Measurements from ENCODE around the gene SIT1. TPM values are rescaled to one million over a fixed set of nuclear protein-coding genes. Genes with fewer than 3 reads are reported as not detected.

SIT1 gene
- total RNA-seq, 1 donor: not detected

- TF ChIP-seq CTCF (IDR thresholded peaks at IDR 0.05; ENCODE audit: insufficient read depth, low read depth, low read length): no peak
- peak overlapping the region; percentile 61 for H3K4me3 ChIP-seq (ENCODE audit: low read depth, low read length)
- DNase-seq (ENCODE audit: low read depth): no peak
Measured at GRCh38 chr9:35675732-35676392, 25.1 kb upstream of the SIT1 start.

GRCh38 chr9:35675204-35675603 is 24.5 kb upstream of the SIT1 start:
- no peak for DNase-seq (ENCODE audit: low read depth)
- TF ChIP-seq CTCF (IDR thresholded peaks at IDR 0.05; ENCODE audit: insufficient read depth, low read depth, low read length): no peak
- peak overlapping the region; percentile 61 for H3K4me3 ChIP-seq (ENCODE audit: low read depth, low read length)

- no peak for TF ChIP-seq CTCF (IDR thresholded peaks at IDR 0.05; ENCODE audit: insufficient read depth, low read depth, low read length)
- DNase-seq (ENCODE audit: low read depth): no peak
- no peak overlapping the region for H3K4me3 ChIP-seq (ENCODE audit: low read depth, low read length)
Measured at GRCh38 chr9:35674025-35674361, 23.3 kb upstream of the SIT1 start.

- DNase-seq (ENCODE audit: low read depth): no peak
- TF ChIP-seq CTCF (IDR thresholded peaks at IDR 0.05; ENCODE audit: insufficient read depth, low read depth, low read length): no peak
- H3K4me3 ChIP-seq (ENCODE audit: low read depth, low read length): no peak within 1 kb of the TSS
Measured at GRCh38 chr9:35673132-35674024, 22.6 kb upstream of the SIT1 start, which contains the start of gene CA9. TSS of gene CA9 (plus strand) at chr9:35673928. CDS start at chr9:35673960, 32 bp downstream.

- DNase-seq (ENCODE audit: low read depth): peak; percentile 60
- no peak for TF ChIP-seq CTCF (IDR thresholded peaks at IDR 0.05; ENCODE audit: insufficient read depth, low read depth, low read length)
Measured at GRCh38 chr9:35669331-35670145, 18.8 kb upstream of the SIT1 start.

GRCh38 chr9:35667939-35668338 is 17.2 kb upstream of the SIT1 start:
- DNase-seq (ENCODE audit: low read depth): no peak
- no peak for TF ChIP-seq CTCF (IDR thresholded peaks at IDR 0.05; ENCODE audit: insufficient read depth, low read depth, low read length)
- H3K4me3 ChIP-seq (ENCODE audit: low read depth, low read length): no peak overlapping the region

More at GRCh38 chr9:35669331-35670145, 18.8 kb upstream of the SIT1 start:
- H3K4me3 ChIP-seq (ENCODE audit: low read depth, low read length): no peak overlapping the region

Data from fibroblast of villous mesenchyme (primary cell).